K562 (cell line): ENCODE measurements around the gene ZC3H10. TPM values are rescaled to one million over a fixed set of nuclear protein-coding genes. Genes with fewer than 3 reads are reported as not detected.

Experiments
- AFF1 ChIP-seq, 2 experiments: fragments of 450-650 bp; IDR thresholded peaks; 2 replicates each; pipeline ENCODE4 v1.6.1; 2018; ENCODE audit warnings: mild to moderate bottlenecking in 2 of 2, low read depth in 1 of 2; ENCODE audit not compliant: partially characterized antibody in 2 of 2
- CSDE1 ChIP-seq, 2 experiments: fragments of 450-650 bp; IDR thresholded peaks; 2 replicates each; pipeline ENCODE4 v1.6.1; 2016; ENCODE audit warnings: mild to moderate bottlenecking in 1 of 2
- FOXP1 ChIP-seq: sonication (generic); formaldehyde crosslinking; IDR thresholded peaks from 2 replicates; pipeline ENCODE4 v1.8.0; 2022; ENCODE audit warnings: mild to moderate bottlenecking, missing genetic modification reagents
- FUS ChIP-seq: fragments of 200-400 bp; formaldehyde crosslinking; optimal IDR thresholded peaks from 2 replicates; pipeline ENCODE3; 2017; ENCODE audit warnings: low read depth, low read length
- HDAC1 ChIP-seq, 2 experiments: fragments of 450-650 bp; IDR thresholded peaks; 2 replicates each; pipeline ENCODE4 v1.6.1; 2016 to 2017; ENCODE audit warnings: inconsistent platforms in 1 of 2, mild to moderate bottlenecking in 1 of 2, moderate library complexity in 1 of 2
- IRF1 ChIP-seq: sonication (generic); formaldehyde crosslinking; IDR thresholded peaks from 2 replicates; pipeline ENCODE4 v1.8.0; 2022; ENCODE audit warnings: missing genetic modification reagents, mild to moderate bottlenecking, borderline replicate concordance
- KLF1 ChIP-seq: fragments of 450-650 bp; IDR thresholded peaks from 2 replicates; pipeline ENCODE4 v1.6.1; 2016; ENCODE audit warnings: missing genetic modification characterization, missing compliant biosample characterization
- NCOA1 ChIP-seq: fragments of 450-650 bp; IDR thresholded peaks from 2 replicates; pipeline ENCODE4 v1.6.1; 2016; ENCODE audit warnings: low read depth
- SIN3A ChIP-seq, 2 experiments: fragments of 150-350 bp in 1 of 2; IDR thresholded peaks; 2 replicates each; pipeline ENCODE4 v1.6.1; 2011 to 2016; ENCODE audit warnings: borderline replicate concordance in 2 of 2, low read depth in 2 of 2, low read length in 2 of 2, mild to moderate bottlenecking in 2 of 2, moderate library complexity in 2 of 2; ENCODE audit not compliant: control insufficient read depth in 1 of 2
- TEAD2 ChIP-seq: fragments of 450-650 bp; IDR thresholded peaks from 2 replicates; pipeline ENCODE4 v1.6.1; 2016; ENCODE audit warnings: missing genetic modification characterization, control low read depth, missing compliant biosample characterization
- XRCC4 ChIP-seq: IDR thresholded peaks from one replicate; pipeline ENCODE4 v1.6.1; 2011; ENCODE audit not compliant: insufficient read depth, insufficient read length; ENCODE audit errors: extremely low read depth
- ZC3H4 ChIP-seq: sonication (generic); formaldehyde crosslinking; IDR thresholded peaks from 2 replicates; pipeline ENCODE4 v1.9.0; 2021; ENCODE audit warnings: missing genetic modification reagents, borderline replicate concordance
- ZNF121 ChIP-seq: sonication (generic); formaldehyde crosslinking; conservative IDR thresholded peaks from 2 replicates; pipeline ENCODE4 v1.8.0; 2022; ENCODE audit warnings: missing genetic modification reagents
- ZSCAN29 ChIP-seq: fragments of 450-650 bp; IDR thresholded peaks from 2 replicates; pipeline ENCODE4 v1.6.1; 2017
- ZSCAN32 ChIP-seq: fragments of 450-650 bp; formaldehyde crosslinking; IDR thresholded peaks from 2 replicates; pipeline ENCODE4 v1.4.0; 2020; ENCODE audit warnings: mild to moderate bottlenecking, moderate library complexity
- polyA plus RNA-seq, 8 experiments: library from polyadenylated mRNA; depleted of rRNA in 4 of 8; stranded (reverse) in 5 of 8; unstranded in 3 of 8; fragments of >200 nt; fragmentation: Nextera tagmentation in 2 of 8; fragmentation: Illumina TruSeq in 1 of 8; extraction: Ambion mirVana in 2 of 8; extraction: Trizol in 1 of 8; gene quantifications; 2 replicates each; pipeline versions ENCODE4 v1.2.1 to v1.2.3, GENCODE V29; 2011 to 2014; ENCODE audit warnings: inconsistent platforms in 1 of 8, missing spikeins in 1 of 8
- total RNA-seq, 7 experiments: library from RNA; depleted of rRNA in 6 of 7; stranded (reverse); fragments of >200 nt in 6 of 7; fragmentation: Illumina TruSeq in 2 of 7; extraction: Trizol in 2 of 7; gene quantifications; 2 replicates each; pipeline versions ENCODE4 v1.2.1 to v1.2.3, GENCODE V29; 2011 to 2021; ENCODE audit warnings: low replicate concordance in 1 of 7
- TF ChIP-seq, protein P1 (sequence below), 2 experiments: fragments of 150-350 bp in 1 of 2; IDR thresholded peaks; 2 replicates each; pipeline ENCODE4 v1.6.1; 2012 to 2016; ENCODE audit warnings: low read depth in 2 of 2, low read length in 2 of 2, mild to moderate bottlenecking in 1 of 2, moderate library complexity in 1 of 2
- TF ChIP-seq, protein P2 (sequence below): sonication (generic); IDR thresholded peaks from 2 replicates; pipeline ENCODE4 v1.6.1; 2016

The ZC3H10 gene
- total and polyA plus RNA-seq, 9 of the 15 experiments (the other 6 are each of a cell fraction or from before 2014, with no cell fraction given): 0.31 to 4.1 (median 1.6) TPM

DNA sequence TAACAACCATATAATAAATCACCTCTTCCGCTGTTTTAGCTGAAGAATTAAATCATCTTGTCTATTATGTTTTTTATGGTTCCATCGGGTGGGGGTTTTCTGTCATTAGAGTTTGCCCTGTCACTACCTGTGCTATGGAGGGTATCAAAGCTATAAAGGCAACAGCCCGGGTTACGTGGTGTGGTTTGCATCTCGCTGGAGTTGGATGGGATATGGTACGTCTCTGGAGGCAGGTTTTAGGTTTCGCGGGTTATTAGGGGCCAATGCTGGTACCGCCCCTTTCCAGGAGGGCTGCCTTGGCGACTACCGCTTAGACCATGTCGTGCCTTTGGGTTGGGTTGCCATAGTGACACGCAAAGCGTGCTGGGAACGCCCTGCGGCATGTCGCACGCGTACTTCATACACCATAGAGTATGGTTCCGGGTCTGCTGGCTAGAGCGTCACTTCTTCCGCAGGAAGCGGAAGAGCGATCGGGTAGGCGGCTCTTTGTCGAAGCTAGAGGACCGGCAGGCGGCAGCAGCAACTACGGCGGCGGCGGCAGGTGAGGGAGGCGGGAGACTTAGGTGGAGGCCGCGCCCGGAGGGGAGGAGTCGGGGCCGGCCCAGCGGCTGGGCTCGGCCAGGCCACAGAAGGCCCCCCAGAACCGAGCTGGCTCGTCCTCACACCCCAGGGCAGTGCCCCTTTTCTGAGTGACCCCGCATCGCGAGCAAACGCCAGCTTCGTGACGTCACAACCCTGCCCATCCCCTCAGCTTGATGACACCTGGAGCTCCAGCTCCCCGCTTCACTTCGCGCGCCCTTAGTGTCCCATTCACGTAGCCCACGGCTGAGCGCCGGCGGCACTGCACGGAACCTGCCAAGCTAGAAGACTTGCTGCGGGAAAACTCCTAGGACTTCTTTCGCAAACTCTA lies at the start of gene ZC3H10 (continued):
- TF ChIP-seq NCOA1 (peak; percentile 58; the same call in 1 of the 2 replicates), IRF1 (no peak), ZNF121 (CRISPR knock-in tag) (no peak), XRCC4 (no peak), CSDE1 (IDR thresholded peaks at IDR 0.05) (peak in 1 of 2 experiments; percentile 94; a peak in 2 of 4 replicates), AFF1 (IDR thresholded peaks at IDR 0.05; ENCODE audit: low read depth in 1 of 2, partially characterized antibody in 2 of 2) (peak in 1 of 2 experiments; percentile 32), FUS (peak; percentile 86), ZSCAN32 (CRISPR knock-in tag) (peak; percentile 39; the same call in 1 of the 2 replicates), KLF1 (peak; percentile 92), FOXP1 (CRISPR knock-in tag) (peak; percentile 23), ZC3H4 (CRISPR knock-in tag) (peak; percentile 64; the same call in 1 of the 2 replicates), ZSCAN29 (peak; percentile 70; the same call in 1 of the 2 replicates), TEAD2 (tag) (no peak), HDAC1 (IDR thresholded peaks at IDR 0.05) (peak in 1 of 2 experiments; percentile 76; a peak in 2 of 4 replicates), SIN3A (IDR thresholded peaks at IDR 0.05; ENCODE audit: borderline replicate concordance in 2 of 2, control insufficient read depth in 1 of 2, low read depth in 2 of 2, low read length in 2 of 2) (peak; percentile 82 to 95; a peak in 3 of 4 replicates)
- TF ChIP-seq, protein P1, sequence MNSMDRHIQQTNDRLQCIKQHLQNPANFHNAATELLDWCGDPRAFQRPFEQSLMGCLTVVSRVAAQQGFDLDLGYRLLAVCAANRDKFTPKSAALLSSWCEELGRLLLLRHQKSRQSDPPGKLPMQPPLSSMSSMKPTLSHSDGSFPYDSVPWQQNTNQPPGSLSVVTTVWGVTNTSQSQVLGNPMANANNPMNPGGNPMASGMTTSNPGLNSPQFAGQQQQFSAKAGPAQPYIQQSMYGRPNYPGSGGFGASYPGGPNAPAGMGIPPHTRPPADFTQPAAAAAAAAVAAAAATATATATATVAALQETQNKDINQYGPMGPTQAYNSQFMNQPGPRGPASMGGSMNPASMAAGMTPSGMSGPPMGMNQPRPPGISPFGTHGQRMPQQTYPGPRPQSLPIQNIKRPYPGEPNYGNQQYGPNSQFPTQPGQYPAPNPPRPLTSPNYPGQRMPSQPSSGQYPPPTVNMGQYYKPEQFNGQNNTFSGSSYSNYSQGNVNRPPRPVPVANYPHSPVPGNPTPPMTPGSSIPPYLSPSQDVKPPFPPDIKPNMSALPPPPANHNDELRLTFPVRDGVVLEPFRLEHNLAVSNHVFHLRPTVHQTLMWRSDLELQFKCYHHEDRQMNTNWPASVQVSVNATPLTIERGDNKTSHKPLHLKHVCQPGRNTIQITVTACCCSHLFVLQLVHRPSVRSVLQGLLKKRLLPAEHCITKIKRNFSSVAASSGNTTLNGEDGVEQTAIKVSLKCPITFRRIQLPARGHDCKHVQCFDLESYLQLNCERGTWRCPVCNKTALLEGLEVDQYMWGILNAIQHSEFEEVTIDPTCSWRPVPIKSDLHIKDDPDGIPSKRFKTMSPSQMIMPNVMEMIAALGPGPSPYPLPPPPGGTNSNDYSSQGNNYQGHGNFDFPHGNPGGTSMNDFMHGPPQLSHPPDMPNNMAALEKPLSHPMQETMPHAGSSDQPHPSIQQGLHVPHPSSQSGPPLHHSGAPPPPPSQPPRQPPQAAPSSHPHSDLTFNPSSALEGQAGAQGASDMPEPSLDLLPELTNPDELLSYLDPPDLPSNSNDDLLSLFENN (IDR thresholded peaks at IDR 0.05; ENCODE audit: low read depth in 2 of 2, low read length in 2 of 2): peak in 1 of 2 experiments; percentile 33; a peak in 1 of 4 replicates
- TF ChIP-seq, protein P2, sequence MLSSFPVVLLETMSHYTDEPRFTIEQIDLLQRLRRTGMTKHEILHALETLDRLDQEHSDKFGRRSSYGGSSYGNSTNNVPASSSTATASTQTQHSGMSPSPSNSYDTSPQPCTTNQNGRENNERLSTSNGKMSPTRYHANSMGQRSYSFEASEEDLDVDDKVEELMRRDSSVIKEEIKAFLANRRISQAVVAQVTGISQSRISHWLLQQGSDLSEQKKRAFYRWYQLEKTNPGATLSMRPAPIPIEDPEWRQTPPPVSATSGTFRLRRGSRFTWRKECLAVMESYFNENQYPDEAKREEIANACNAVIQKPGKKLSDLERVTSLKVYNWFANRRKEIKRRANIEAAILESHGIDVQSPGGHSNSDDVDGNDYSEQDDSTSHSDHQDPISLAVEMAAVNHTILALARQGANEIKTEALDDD: 0 out of 2 replicates have a peak, but pooled peaks have one; percentile 6
